ENCODE data around the gene IMMT. TPM values are rescaled to one million over a fixed set of nuclear protein-coding genes. Genes with fewer than 3 reads are reported as not detected.

IMMT gene
- total and polyA plus RNA-seq, 2 of the 8 experiments (the other 6 are each of a cell fraction or from before 2014, with no cell fraction given), result 37.7 to 103 TPM

GRCh38 chr2:86150502-86150901, 44.8 kb downstream of the IMMT start:
- H3K4me3 ChIP-seq (ENCODE audit: extremely low read depth in 1 of 4, insufficient read depth in 2 of 4, low read depth in 3 of 4, low read length in 4 of 4), result no peak overlapping the region
- no peak overlapping the region for H4K8ac ChIP-seq (ENCODE audit: extremely low read depth, insufficient read depth, low read length)
- no peak overlapping the region for H3K4me2 ChIP-seq (ENCODE audit: insufficient read depth in 1 of 2, low read depth in 2 of 2, low read length in 2 of 2)
- no peak overlapping the region for H2BK5ac ChIP-seq (ENCODE audit: low read depth, low read length)
- no peak overlapping the region for H4K5ac ChIP-seq (ENCODE audit: insufficient read length, low read depth, low read length)
- peaks cover 0 to 2% of the 10 kb centered on the region in 2 experiments for H4K20me1 ChIP-seq (replicated peaks in 1 of 2; ENCODE audit: control insufficient read depth in 1 of 2, insufficient read depth in 2 of 2, low read length in 2 of 2)
- no peaks in the 10 kb centered on the region for H3K27me3 ChIP-seq (replicated peaks in 1 of 4; ENCODE audit: control insufficient read depth in 3 of 4, extremely low read depth in 1 of 4, insufficient read depth in 3 of 4, low read length in 3 of 4)
- WGBS, 2 experiments (ENCODE audit: extremely low coverage in 1 of 2, insufficient coverage in 1 of 2, insufficient read length in 1 of 2, insufficient replicate concordance in 2 of 2, low coverage in 1 of 2, low lambda C conversion rate in 2 of 2, missing lambda C conversion rate in 1 of 2), result 83% methylated on average over 2 of the region's 2 CpGs; no CpG with 5 or more reads in 1 of the 2 experiments
- no peak overlapping the region for H3K27ac ChIP-seq (ENCODE audit: low read depth, low read length)
- no peak overlapping the region for H3K23ac ChIP-seq (ENCODE audit: insufficient read length)
- H2BK12ac ChIP-seq (ENCODE audit: low read depth, low read length), result no peak overlapping the region
- H2AK5ac ChIP-seq (ENCODE audit: low read depth, low read length), result no peak overlapping the region
- ChIA-PET CTCF (ENCODE audit: partially characterized antibody) (interaction anchor here (0.7 to 1.7 kb wide), 4 partner anchors 26 to 221 kb away, joined by 3 to 5 read pairs (median 3); no protein-coding TSS in a partner anchor), POLR2A (ENCODE audit: partially characterized antibody) (interaction anchor here (0.6 to 1.3 kb wide), 3 partner anchors 10 to 269 kb away, joined by 3 to 5 read pairs (median 4); no protein-coding TSS in a partner anchor)
- no peak overlapping the region for H2AFZ ChIP-seq (ENCODE audit: low read length)
- peaks cover 13 to 61% (median 40%) of the 10 kb centered on the region in 4 experiments for H3K36me3 ChIP-seq (ENCODE audit: control insufficient read depth in 2 of 4, insufficient read depth in 4 of 4, low read length in 3 of 4)
- H3K4ac ChIP-seq (replicated peaks; ENCODE audit: insufficient read length, low read depth, low read length), result no peak overlapping the region
- H3K79me1 ChIP-seq (ENCODE audit: low read depth, low read length), result no peaks in the 10 kb centered on the region
- no peak overlapping the region for H2BK120ac ChIP-seq (replicated peaks; ENCODE audit: low read depth, low read length)
- H2BK15ac ChIP-seq (ENCODE audit: low read length), result no peak overlapping the region
- H3K18ac ChIP-seq (ENCODE audit: extremely low read depth, low read length), result no peak overlapping the region
- no peak overlapping the region for H2BK20ac ChIP-seq (ENCODE audit: low read length)
- H3K4me1 ChIP-seq (replicated peaks in 1 of 4; ENCODE audit: control insufficient read depth in 3 of 4, insufficient read depth in 4 of 4, low read length in 3 of 4), result no peaks in the 10 kb centered on the region
- no peak for DNase-seq (ENCODE audit: low read depth in 1 of 2, low spot score in 2 of 2)
- FAIRE-seq, result no peak
- no peaks in the 10 kb centered on the region for H3K9me3 ChIP-seq (ENCODE audit: insufficient read depth in 2 of 2, low read depth in 1 of 2, low read length in 1 of 2)
- no peak overlapping the region for H3K14ac ChIP-seq (ENCODE audit: insufficient read length)
- H3K79me2 ChIP-seq (ENCODE audit: control insufficient read depth in 1 of 2, insufficient read depth in 2 of 2, low read length in 2 of 2), result no peaks in the 10 kb centered on the region
- no peak overlapping the region for H3K56ac ChIP-seq (replicated peaks; ENCODE audit: insufficient read length, low read depth, low read length)
- H4K91ac ChIP-seq (replicated peaks; ENCODE audit: insufficient read length, low read length), result no peak overlapping the region
- H3K23me2 ChIP-seq (ENCODE audit: low read depth, low read length), result no peaks in the 10 kb centered on the region
- TF ChIP-seq FOSL1 (IDR thresholded peaks at IDR 0.05; ENCODE audit: insufficient read depth, low read depth, low read length) (no peak), EGR1 (IDR thresholded peaks at IDR 0.05; ENCODE audit: borderline replicate concordance, low read depth, low read length) (no peak), PHF8 (conservative IDR thresholded peaks at IDR 0.05; ENCODE audit: low read depth, low read length) (no peak), ATF3 (IDR thresholded peaks at IDR 0.05; ENCODE audit: insufficient read depth, low read depth, low read length) (no peak), CBX8 (IDR thresholded peaks at IDR 0.05; ENCODE audit: borderline replicate concordance, low read depth, low read length) (no peak), KDM5A (IDR thresholded peaks at IDR 0.05; ENCODE audit: low read length) (no peak), CBX5 (IDR thresholded peaks at IDR 0.05; ENCODE audit: low read depth, low read length) (no peak), CHD2 (IDR thresholded peaks at IDR 0.05; ENCODE audit: low read length) (no peak), MAX (IDR thresholded peaks at IDR 0.05) (no peak), BRCA1 (IDR thresholded peaks at IDR 0.05; ENCODE audit: low read depth, low read length) (no peak)
- no peak overlapping the region for H3K9ac ChIP-seq (replicated peaks in 1 of 4; ENCODE audit: extremely low read depth in 1 of 4, low read depth in 3 of 4, low read length in 3 of 4)

All from H1 (cell line).